ENCODE measurements around the gene TMEM82.

DNA sequence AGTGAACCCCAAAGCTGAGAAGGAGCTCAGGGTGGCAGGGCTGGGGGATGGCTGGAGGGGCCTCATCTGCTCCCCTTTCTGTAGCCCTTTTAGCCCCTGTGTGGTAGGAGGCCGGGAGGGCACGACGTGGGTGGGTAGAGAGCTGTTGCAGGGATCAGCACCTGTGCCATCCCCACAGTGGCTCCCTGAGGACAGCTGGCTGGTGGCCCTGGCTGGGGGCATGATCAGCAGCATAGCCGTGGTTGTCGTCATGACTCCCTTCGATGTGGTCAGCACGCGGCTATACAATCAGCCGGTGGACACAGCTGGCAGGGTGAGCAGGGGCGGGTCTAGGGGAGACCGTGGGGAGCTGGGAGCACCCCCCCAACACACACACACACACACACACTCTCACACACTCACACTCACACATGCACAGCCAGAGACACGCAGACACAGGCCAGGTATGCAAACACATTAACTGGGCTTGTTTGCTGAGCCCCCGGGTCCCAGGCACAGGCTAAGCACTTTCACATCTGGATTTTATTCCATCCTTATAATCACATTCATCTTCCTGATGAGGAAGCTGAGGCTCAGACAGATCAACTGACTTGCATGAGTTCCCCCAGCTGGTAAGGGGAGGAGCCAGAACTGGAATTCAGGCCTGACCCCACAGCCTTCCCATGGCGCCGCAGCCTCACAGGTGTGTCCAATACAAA, 3.7 kb upstream of the TMEM82 start:
- TF ChIP-seq EP300 (IDR thresholded peaks at IDR 0.05; ENCODE audit: low read depth in 2 of 2, low read length in 2 of 2), result no peak
- TF ChIP-seq EP300 (CRISPR knock-in tag; IDR thresholded peaks at IDR 0.05; ENCODE audit: borderline replicate concordance), result no peak
- TF ChIP-seq AGO1 (IDR thresholded peaks at IDR 0.05; ENCODE audit: low read depth, low read length, poor library complexity, severe bottlenecking), result no peak
- TF ChIP-seq CBX5 (CRISPR knock-in tag; IDR thresholded peaks at IDR 0.05; ENCODE audit: borderline replicate concordance), result no peak
- TF ChIP-seq RAD21 (CRISPR knock-in tag; IDR thresholded peaks at IDR 0.05), result no peak
- TF ChIP-seq ZNF121 (CRISPR knock-in tag; IDR thresholded peaks at IDR 0.05), result no peak
- TF ChIP-seq, protein P1, sequence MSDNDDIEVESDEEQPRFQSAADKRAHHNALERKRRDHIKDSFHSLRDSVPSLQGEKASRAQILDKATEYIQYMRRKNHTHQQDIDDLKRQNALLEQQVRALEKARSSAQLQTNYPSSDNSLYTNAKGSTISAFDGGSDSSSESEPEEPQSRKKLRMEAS (IDR thresholded peaks at IDR 0.05), result no peak
- TF ChIP-seq GABPB1 (CRISPR knock-in tag; IDR thresholded peaks at IDR 0.05), result no peak
- no peak for TF ChIP-seq SIN3A (IDR thresholded peaks at IDR 0.05; ENCODE audit: borderline replicate concordance, low read depth, low read length)
- TF ChIP-seq, protein P2, sequence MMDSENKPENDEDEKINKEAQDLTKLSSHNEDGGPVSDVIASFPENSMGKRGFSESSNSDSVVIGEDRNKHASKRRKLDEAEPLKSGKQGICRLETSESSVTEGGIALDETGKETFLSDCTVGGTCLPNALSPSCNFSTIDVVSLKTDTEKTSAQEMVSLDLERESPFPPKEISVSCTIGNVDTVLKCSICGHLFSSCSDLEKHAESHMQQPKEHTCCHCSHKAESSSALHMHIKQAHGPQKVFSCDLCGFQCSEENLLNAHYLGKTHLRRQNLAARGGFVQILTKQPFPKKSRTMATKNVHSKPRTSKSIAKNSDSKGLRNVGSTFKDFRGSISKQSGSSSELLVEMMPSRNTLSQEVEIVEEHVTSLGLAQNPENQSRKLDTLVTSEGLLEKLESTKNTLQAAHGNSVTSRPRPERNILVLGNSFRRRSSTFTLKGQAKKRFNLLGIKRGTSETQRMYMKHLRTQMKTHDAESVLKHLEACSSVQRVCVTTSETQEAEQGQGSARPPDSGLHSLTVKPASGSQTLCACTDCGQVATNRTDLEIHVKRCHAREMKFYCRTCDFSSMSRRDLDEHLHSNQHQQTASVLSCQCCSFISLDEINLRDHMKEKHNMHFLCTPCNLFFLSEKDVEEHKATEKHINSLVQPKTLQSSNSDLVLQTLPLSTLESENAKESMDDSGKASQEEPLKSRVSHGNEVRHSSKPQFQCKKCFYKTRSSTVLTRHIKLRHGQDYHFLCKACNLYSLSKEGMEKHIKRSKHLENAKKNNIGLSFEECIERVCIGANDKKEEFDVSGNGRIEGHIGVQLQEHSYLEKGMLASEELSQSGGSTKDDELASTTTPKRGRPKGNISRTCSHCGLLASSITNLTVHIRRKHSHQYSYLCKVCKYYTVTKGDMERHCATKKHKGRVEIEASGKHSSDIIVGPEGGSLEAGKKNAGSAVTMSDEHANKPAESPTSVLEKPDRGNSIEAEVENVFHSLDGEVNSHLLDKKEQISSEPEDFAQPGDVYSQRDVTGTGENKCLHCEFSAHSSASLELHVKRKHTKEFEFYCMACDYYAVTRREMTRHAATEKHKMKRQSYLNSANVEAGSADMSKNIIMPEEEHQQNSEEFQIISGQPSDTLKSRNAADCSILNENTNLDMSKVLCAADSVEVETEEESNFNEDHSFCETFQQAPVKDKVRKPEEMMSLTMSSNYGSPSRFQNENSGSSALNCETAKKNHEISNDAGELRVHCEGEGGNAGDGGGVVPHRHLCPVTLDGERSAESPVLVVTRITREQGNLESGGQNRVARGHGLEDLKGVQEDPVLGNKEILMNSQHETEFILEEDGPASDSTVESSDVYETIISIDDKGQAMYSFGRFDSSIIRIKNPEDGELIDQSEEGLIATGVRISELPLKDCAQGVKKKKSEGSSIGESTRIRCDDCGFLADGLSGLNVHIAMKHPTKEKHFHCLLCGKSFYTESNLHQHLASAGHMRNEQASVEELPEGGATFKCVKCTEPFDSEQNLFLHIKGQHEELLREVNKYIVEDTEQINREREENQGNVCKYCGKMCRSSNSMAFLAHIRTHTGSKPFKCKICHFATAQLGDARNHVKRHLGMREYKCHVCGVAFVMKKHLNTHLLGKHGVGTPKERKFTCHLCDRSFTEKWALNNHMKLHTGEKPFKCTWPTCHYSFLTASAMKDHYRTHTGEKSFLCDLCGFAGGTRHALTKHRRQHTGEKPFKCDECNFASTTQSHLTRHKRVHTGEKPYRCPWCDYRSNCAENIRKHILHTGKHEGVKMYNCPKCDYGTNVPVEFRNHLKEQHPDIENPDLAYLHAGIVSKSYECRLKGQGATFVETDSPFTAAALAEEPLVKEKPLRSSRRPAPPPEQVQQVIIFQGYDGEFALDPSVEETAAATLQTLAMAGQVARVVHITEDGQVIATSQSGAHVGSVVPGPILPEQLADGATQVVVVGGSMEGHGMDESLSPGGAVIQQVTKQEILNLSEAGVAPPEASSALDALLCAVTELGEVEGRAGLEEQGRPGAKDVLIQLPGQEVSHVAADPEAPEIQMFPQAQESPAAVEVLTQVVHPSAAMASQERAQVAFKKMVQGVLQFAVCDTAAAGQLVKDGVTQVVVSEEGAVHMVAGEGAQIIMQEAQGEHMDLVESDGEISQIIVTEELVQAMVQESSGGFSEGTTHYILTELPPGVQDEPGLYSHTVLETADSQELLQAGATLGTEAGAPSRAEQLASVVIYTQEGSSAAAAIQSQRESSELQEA (CRISPR knock-in tag; IDR thresholded peaks at IDR 0.05; ENCODE audit: not compliant biosample characterization), result no peak
- no peak for TF ChIP-seq ZNF766 (CRISPR knock-in tag; IDR thresholded peaks at IDR 0.05; ENCODE audit: borderline replicate concordance)
- TF ChIP-seq, protein P3, sequence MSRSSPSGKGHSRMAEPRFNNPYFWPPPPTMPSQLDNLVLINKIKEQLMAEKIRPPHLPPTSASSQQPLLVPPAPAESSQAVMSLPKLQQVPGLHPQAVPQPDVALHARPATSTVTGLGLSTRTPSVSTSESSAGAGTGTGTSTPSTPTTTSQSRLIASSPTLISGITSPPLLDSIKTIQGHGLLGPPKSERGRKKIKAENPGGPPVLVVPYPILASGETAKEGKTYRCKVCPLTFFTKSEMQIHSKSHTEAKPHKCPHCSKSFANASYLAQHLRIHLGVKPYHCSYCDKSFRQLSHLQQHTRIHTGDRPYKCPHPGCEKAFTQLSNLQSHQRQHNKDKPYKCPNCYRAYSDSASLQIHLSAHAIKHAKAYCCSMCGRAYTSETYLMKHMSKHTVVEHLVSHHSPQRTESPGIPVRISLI (CRISPR knock-in tag; IDR thresholded peaks at IDR 0.05; ENCODE audit: borderline replicate concordance), result no peak
